Spleen (tissue), 7 donors: Measurements from ENCODE around the gene BRD2.

Source experiments
- CTCF ChIP-seq, 11 experiments: fragments of 200-600 bp in 7 of 11; fragments of 450-650 bp in 4 of 11; sonication (generic) in 4 of 11; IDR thresholded peaks in 8 of 11; conservative IDR thresholded peaks in 3 of 11; 1 replicate in 7 of 11; 2 replicates in 4 of 11; pipeline versions ENCODE4 v1.4.0 to v1.8.0; 2016 to 2021; ENCODE audit warnings: antibody characterized with exemption in 11 of 11, inconsistent platforms in 4 of 11, mild to moderate bottlenecking in 1 of 11
- POLR2A ChIP-seq, 3 donors: fragments of 450-650 bp; IDR thresholded peaks; one replicate each; pipeline ENCODE4 v1.5.1; 2017; ENCODE audit warnings: antibody characterized with exemption in 3 of 3, mild to moderate bottlenecking in 1 of 3
- POLR2AphosphoS5 ChIP-seq, 3 donors: sonication (generic); formaldehyde crosslinking; IDR thresholded peaks; one replicate each; pipeline ENCODE4 v1.5.1; 2017; ENCODE audit warnings: antibody characterized with exemption in 3 of 3
- donor health status: DM: no; HTN: no; CAD: no; lungs with moderate emphysema.
- donor health status: DM: no; HTN: no; CAD: no.
- donor health status: DM: no; HTN: no; CAD: no.

- no peak for TF ChIP-seq CTCF (IDR thresholded peaks at IDR 0.05 in 8 of 11, conservative IDR thresholded peaks at IDR 0.05 in 3 of 11)
- TF ChIP-seq POLR2AphosphoS5 (IDR thresholded peaks at IDR 0.05): no peak
- TF ChIP-seq POLR2A (IDR thresholded peaks at IDR 0.05): no peak
Measured at GRCh38 chr6:32974016-32974333, 5.6 kb downstream of the BRD2 start.
